Smooth muscle cell (in vitro differentiated cells): ENCODE measurements around the gene KIR2DL3. TPM values are rescaled to one million over a fixed set of nuclear protein-coding genes. Genes with fewer than 3 reads are reported as not detected.
"Not testable (repeated sequence)": the region's sequence is repeated elsewhere in the genome, so short reads cannot be mapped to it uniquely, and the experiment has no call there.

Experiments used
- DNase-seq: peaks from one replicate; lab custom pipeline; 2025; ENCODE audit not compliant: unreplicated experiment; lab: John Stamatoyannopoulos, UW
- H2AFZ ChIP-seq: fragments of 200-600 bp; sonication (generic); 2 replicates; pipeline ENCODE4 v1.6.0; 2016; ENCODE audit warnings: antibody characterized with exemption, low read depth, mild to moderate bottlenecking
- H3F3A ChIP-seq: fragments of 200-600 bp; sonication (generic); 2 replicates; pipeline ENCODE4 v1.6.0; 2017; ENCODE audit warnings: antibody characterized with exemption, low read depth
- H3K27ac ChIP-seq: fragments of 200-600 bp; sonication (generic); 2 replicates; pipeline ENCODE4 v1.5.1; 2016; ENCODE audit warnings: low read depth, mild to moderate bottlenecking
- H3K27me3 ChIP-seq: fragments of 200-600 bp; sonication (generic); 2 replicates; pipeline ENCODE4 v1.6.1; 2016; ENCODE audit warnings: low read depth, mild to moderate bottlenecking
- H3K36me3 ChIP-seq: fragments of 200-600 bp; sonication (generic); 2 replicates; pipeline ENCODE4 v1.5.1; 2016; ENCODE audit warnings: low read depth
- H3K4me1 ChIP-seq: fragments of 200-600 bp; sonication (generic); 2 replicates; pipeline ENCODE4 v1.5.1; 2016; ENCODE audit warnings: low read depth
- H3K4me2 ChIP-seq: fragments of 200-600 bp; sonication (generic); 2 replicates; pipeline ENCODE4 v1.6.0; 2016; ENCODE audit warnings: mild to moderate bottlenecking
- H3K4me3 ChIP-seq: fragments of 200-600 bp; sonication (generic); 2 replicates; pipeline ENCODE4 v1.5.1; 2016; ENCODE audit warnings: mild to moderate bottlenecking
- H3K79me2 ChIP-seq: fragments of 200-600 bp; sonication (generic); 2 replicates; pipeline ENCODE4 v1.6.0; 2016; ENCODE audit warnings: low read depth, mild to moderate bottlenecking
- H3K9ac ChIP-seq: fragments of 200-600 bp; sonication (generic); 2 replicates; pipeline ENCODE4 v1.6.0; 2016; ENCODE audit warnings: low read depth
- H3K9me3 ChIP-seq: fragments of 200-600 bp; sonication (generic); replicated peaks from 2 replicates; pipeline ENCODE4 v1.5.1; 2016; ENCODE audit warnings: low read depth
- H4K20me1 ChIP-seq: fragments of 200-600 bp; sonication (generic); 2 replicates; pipeline ENCODE4 v1.6.0; 2016; ENCODE audit warnings: low read depth
- WGBS: methylation state at CpG from one replicate; pipeline ENCODE4 v1.1.7; 2016; ENCODE audit warnings: low lambda C conversion rate; 5-methylcytosine and 5-hydroxymethylcytosine counted together
- polyA plus RNA-seq: library from polyadenylated mRNA; unstranded; fragments of >200 nt; fragmentation: Nextera tagmentation; extraction: Ambion mirVana; gene quantifications from 2 replicates; pipeline ENCODE4 v1.2.1, GENCODE V29; 2016
- total RNA-seq: library from RNA; depleted of rRNA; stranded (reverse); fragments of >200 nt; gene quantifications from 2 replicates; pipeline ENCODE4 v1.2.3, GENCODE V29; 2014
- TF ChIP-seq, protein P1 (sequence below): fragments of 200-600 bp; sonication (generic); IDR thresholded peaks from 2 replicates; pipeline ENCODE4 v1.5.1; 2017; ENCODE audit warnings: borderline replicate concordance, mild to moderate bottlenecking, antibody characterized with exemption; ENCODE audit not compliant: insufficient read depth, poor library complexity, severe bottlenecking

The KIR2DL3 gene
- total and polyA plus RNA-seq, 2 experiments from 2014 or later = not detected

- no peaks in the 10 kb centered on the region for H3K9me3 ChIP-seq
- H3K4me2 ChIP-seq = no peak overlapping the region
- TF ChIP-seq, protein P1, sequence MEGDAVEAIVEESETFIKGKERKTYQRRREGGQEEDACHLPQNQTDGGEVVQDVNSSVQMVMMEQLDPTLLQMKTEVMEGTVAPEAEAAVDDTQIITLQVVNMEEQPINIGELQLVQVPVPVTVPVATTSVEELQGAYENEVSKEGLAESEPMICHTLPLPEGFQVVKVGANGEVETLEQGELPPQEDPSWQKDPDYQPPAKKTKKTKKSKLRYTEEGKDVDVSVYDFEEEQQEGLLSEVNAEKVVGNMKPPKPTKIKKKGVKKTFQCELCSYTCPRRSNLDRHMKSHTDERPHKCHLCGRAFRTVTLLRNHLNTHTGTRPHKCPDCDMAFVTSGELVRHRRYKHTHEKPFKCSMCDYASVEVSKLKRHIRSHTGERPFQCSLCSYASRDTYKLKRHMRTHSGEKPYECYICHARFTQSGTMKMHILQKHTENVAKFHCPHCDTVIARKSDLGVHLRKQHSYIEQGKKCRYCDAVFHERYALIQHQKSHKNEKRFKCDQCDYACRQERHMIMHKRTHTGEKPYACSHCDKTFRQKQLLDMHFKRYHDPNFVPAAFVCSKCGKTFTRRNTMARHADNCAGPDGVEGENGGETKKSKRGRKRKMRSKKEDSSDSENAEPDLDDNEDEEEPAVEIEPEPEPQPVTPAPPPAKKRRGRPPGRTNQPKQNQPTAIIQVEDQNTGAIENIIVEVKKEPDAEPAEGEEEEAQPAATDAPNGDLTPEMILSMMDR = no peak
- no peaks in the 10 kb centered on the region for H3K27me3 ChIP-seq
- H3K79me2 ChIP-seq = no peaks in the 10 kb centered on the region
- H3F3A ChIP-seq = no peaks in the 10 kb centered on the region
- DNase-seq = no peak
- H3K4me1 ChIP-seq = no peaks in the 10 kb centered on the region
- no peak overlapping the region for H3K9ac ChIP-seq
- H3K4me3 ChIP-seq = no peak overlapping the region
- H3K36me3 ChIP-seq = no peaks in the 10 kb centered on the region
- whole genome bisulfite sequencing = 81% methylated on average over 8 of the region's 8 CpGs
- H4K20me1 ChIP-seq = no peaks in the 10 kb centered on the region
- H2AFZ ChIP-seq = no peak overlapping the region
- H3K27ac ChIP-seq = no peak overlapping the region
These were observed 42.2 kb upstream of the KIR2DL3 start for GRCh38 chr19:54696117-54696548.

DNA sequence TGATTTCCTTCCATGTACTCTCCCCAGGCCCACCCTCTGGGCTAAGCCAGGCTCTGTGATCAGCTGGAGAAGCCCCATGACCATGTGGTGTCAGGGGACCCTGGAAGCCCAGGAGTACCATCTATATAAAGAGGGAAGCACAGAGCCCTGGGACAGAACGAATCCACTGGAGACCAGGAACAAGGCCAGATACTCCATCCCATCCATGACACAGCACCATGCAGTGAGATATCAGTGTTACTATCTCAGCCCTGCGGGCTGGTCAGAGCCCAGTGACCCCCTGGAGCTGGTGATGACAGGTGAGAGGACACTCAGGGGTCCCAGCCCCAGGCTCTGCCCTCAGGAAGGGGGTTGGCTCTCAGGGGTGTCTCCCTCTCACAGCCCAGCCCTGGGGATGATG lies 41.5 kb upstream of the KIR2DL3 start:
- no peak overlapping the region for H2AFZ ChIP-seq
- H3K4me1 ChIP-seq = no peaks in the 10 kb centered on the region
- TF ChIP-seq, protein P1 = no peak
- no peak overlapping the region for H3K4me2 ChIP-seq
- H3K27ac ChIP-seq = no peak overlapping the region
- H3K27me3 ChIP-seq = no peaks in the 10 kb centered on the region
- no peak for DNase-seq
- H3K9ac ChIP-seq = no peak overlapping the region
- H3K79me2 ChIP-seq = no peaks in the 10 kb centered on the region
- no peaks in the 10 kb centered on the region for H3F3A ChIP-seq
- no peaks in the 10 kb centered on the region for H4K20me1 ChIP-seq
- H3K4me3 ChIP-seq = no peak overlapping the region
- no peaks in the 10 kb centered on the region for H3K36me3 ChIP-seq
- WGBS = 17% methylated on average over 2 of the region's 2 CpGs
- no peaks in the 10 kb centered on the region for H3K9me3 ChIP-seq

DNA sequence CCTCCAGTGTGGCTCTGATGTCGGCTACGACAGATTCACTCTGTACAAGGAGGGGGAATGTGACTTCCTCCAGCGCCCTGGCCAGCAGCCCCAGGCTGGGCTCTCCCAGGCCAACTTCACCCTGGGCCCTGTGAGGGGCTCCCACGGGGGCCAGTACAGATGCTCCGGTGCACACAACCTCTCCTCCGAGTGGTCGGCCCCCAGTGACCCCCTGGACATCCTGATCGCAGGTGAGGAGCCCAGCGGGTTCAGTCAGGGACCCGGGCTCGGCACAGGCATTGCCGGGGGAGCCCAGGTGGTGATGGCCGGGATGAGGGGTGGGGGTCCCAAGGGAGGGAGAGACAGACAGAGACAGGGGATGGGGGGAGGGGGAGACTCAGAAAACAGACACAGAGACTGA lies 40.6 kb upstream of the KIR2DL3 start:
- H3K4me1 ChIP-seq, H3K27me3 ChIP-seq, H4K20me1 ChIP-seq, H3K4me2 ChIP-seq, H3K4me3 ChIP-seq, H2AFZ ChIP-seq, H3K9ac ChIP-seq, H3K27ac ChIP-seq, H3K79me2 ChIP-seq, H3F3A ChIP-seq, H3K9me3 ChIP-seq, DNase-seq, H3K36me3 ChIP-seq: not testable (repeated sequence)
- 85% methylated on average over 12 of the region's 13 CpGs for WGBS

DNA sequence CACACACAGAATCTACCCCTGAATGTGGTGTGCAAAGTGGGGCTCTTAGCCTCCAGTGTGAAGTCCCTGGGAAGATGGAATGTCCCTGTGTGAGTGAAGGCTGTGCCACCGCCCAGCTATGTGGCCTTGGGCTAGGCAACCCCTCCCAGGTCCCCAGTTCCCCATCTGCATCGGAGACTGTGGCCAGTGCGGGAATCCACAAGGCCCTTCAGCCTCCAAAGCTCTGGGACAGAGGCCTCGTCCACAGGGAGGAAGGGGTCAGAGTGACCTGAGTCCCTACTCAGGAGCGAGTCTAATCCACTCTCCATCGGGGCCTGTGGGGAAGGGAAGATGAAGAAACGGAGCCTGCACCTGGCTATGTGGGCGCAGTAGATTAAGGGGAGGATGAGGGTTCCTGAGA lies 33.4 kb upstream of the KIR2DL3 start:
- H3K4me1 ChIP-seq = no peaks in the 10 kb centered on the region
- H3F3A ChIP-seq = no peaks in the 10 kb centered on the region
- H3K79me2 ChIP-seq = no peaks in the 10 kb centered on the region
- DNase-seq = no peak
- H3K9ac ChIP-seq = no peak overlapping the region
- TF ChIP-seq, protein P1 = no peak
- no peak overlapping the region for H3K27ac ChIP-seq
- peaks cover 6% of the 10 kb centered on the region for H3K9me3 ChIP-seq
- WGBS = 60% methylated on average over 8 of the region's 8 CpGs
- H3K36me3 ChIP-seq = no peaks in the 10 kb centered on the region
- H3K4me2 ChIP-seq = no peak overlapping the region
- no peak overlapping the region for H2AFZ ChIP-seq
- no peaks in the 10 kb centered on the region for H3K27me3 ChIP-seq
- no peak overlapping the region for H3K4me3 ChIP-seq
- H4K20me1 ChIP-seq = no peaks in the 10 kb centered on the region
